Natural killer cell (primary cell): ENCODE results near the gene SNX11. TPM values are rescaled to one million over a fixed set of nuclear protein-coding genes. Genes with fewer than 3 reads are reported as not detected.

Source experiments
- ATAC-seq, 3 donors: fragments of 150-1000 bp in 2 of 3; fragments of 200-7000 bp in 1 of 3; cut with Tn5 transposase; 1 replicate in 1 of 3; 2 replicates in 2 of 3; pipeline ENCODE4 v1.10.0; 2021; ENCODE audit warnings: mild to moderate bottlenecking in 2 of 3, moderate library complexity in 2 of 3
- DNase-seq, 2 donors: peaks; one replicate each; pipeline versions ENCODE4 v3.0.0 to v3.0.0-alpha.2; 2013 to 2021; ENCODE audit warnings: mixed read lengths in 1 of 2
- H3K27ac ChIP-seq: one replicate; pipeline ENCODE4 v1.5.1; 2013; ENCODE audit warnings: mild to moderate bottlenecking, low read length
- H3K27me3 ChIP-seq: one replicate; pipeline ENCODE4 v1.6.1; 2013; ENCODE audit warnings: low read length; ENCODE audit not compliant: control insufficient read depth, insufficient read depth
- H3K36me3 ChIP-seq: one replicate; pipeline ENCODE4 v1.6.1; 2013; ENCODE audit warnings: low read length; ENCODE audit not compliant: control insufficient read depth, insufficient read depth
- H3K4me1 ChIP-seq: one replicate; pipeline ENCODE4 v1.6.1; 2013; ENCODE audit warnings: low read length; ENCODE audit not compliant: control insufficient read depth, insufficient read depth
- H3K4me3 ChIP-seq: one replicate; pipeline ENCODE4 v1.5.1; 2013; ENCODE audit warnings: low read length
- H3K9me3 ChIP-seq: one replicate; pipeline ENCODE4 v1.6.1; 2013; ENCODE audit warnings: low read length; ENCODE audit not compliant: control insufficient read depth, insufficient read depth
- H3K27ac Mint-ChIP-seq, 2 donors: one replicate each; pipeline ENCODE4 v1.8.0; 2022; ENCODE audit warnings: mild to moderate bottlenecking in 2 of 2, mixed read lengths in 2 of 2, moderate library complexity in 1 of 2
- H3K27me3 Mint-ChIP-seq, 2 donors: one replicate each; pipeline ENCODE4 v1.8.0; 2022; ENCODE audit warnings: low read depth in 2 of 2, mixed read lengths in 2 of 2
- H3K36me3 Mint-ChIP-seq: one replicate; pipeline ENCODE4 v1.8.0; 2022; ENCODE audit warnings: mixed read lengths
- H3K4me1 Mint-ChIP-seq, 2 donors: one replicate each; pipeline ENCODE4 v1.8.0; 2022; ENCODE audit warnings: mixed read lengths in 2 of 2
- H3K4me3 Mint-ChIP-seq: one replicate; pipeline ENCODE4 v1.8.0; 2022; ENCODE audit warnings: mild to moderate bottlenecking, moderate library complexity, mixed read lengths
- H3K9me3 Mint-ChIP-seq, 2 donors: one replicate each; pipeline ENCODE4 v1.8.0; 2022; ENCODE audit warnings: mixed read lengths in 2 of 2
- CTCF ChIP-seq: fragments of 200-600 bp; IDR thresholded peaks from one replicate; pipeline ENCODE4 v1.8.0; 2022; ENCODE audit warnings: antibody characterized with exemption
- WGBS: methylation state at CpG from one replicate; pipeline ENCODE4 v1.1.7; 2013; ENCODE audit warnings: missing lambda C conversion rate; ENCODE audit not compliant: insufficient coverage; 5-methylcytosine and 5-hydroxymethylcytosine counted together
- intact Hi-C: fragments of 100-400 bp; cut with micrococcal nuclease; formaldehyde crosslinking; loops from one replicate; pipeline ENCODE4 v1.14.2; 2022
- total RNA-seq, 4 donors: library from RNA; stranded (reverse); fragments of 120-200 nt in 1 of 4; gene quantifications; one replicate each; pipeline versions ENCODE4 v1.2.3 to v1.2.4, GENCODE V29; 2013 to 2022

SNX11 gene
- total RNA-seq, 3 donors from 2014 or later (not counting 1 experiment from before 2014, with no cell fraction given) = 22.4 to 43.2 (median 33.2) TPM

- DNase-seq (peak in 1 of 2 donors; percentile 26), ATAC-seq (no peak)
- H3K4me1 ChIP-seq = no peaks in the 10 kb centered on the region
- intact Hi-C loops = no loop called here
- WGBS = 92% methylated on average over 14 of the region's 16 CpGs
- Mint-ChIP-seq H3K9me3 (no peaks in the 10 kb centered on the region), H3K4me3 (no peak overlapping the region), H3K27ac (peak overlapping the region; percentile 29 to 35), H3K27me3 (no peaks in the 10 kb centered on the region), H3K36me3 (no peaks in the 10 kb centered on the region), H3K4me1 (peaks cover under 1 to 10% of the 10 kb centered on the region in 2 donors)
- H3K4me3 ChIP-seq = no peak overlapping the region
- H3K36me3 ChIP-seq = peaks cover 33% of the 10 kb centered on the region
- no peak overlapping the region for H3K27ac ChIP-seq
- H3K27me3 ChIP-seq = no peaks in the 10 kb centered on the region
- H3K9me3 ChIP-seq = no peaks in the 10 kb centered on the region
- no peak for TF ChIP-seq CTCF
Observed at GRCh38 chr17:48148854-48149786, 41.6 kb downstream of the SNX11 start.

- Mint-ChIP-seq H3K27ac (no peak overlapping the region), H3K9me3 (no peaks in the 10 kb centered on the region), H3K27me3 (no peaks in the 10 kb centered on the region), H3K4me1 (peaks cover 5 to 10% of the 10 kb centered on the region in 2 donors), H3K36me3 (no peaks in the 10 kb centered on the region), H3K4me3 (no peak overlapping the region)
- no peaks in the 10 kb centered on the region for H3K27me3 ChIP-seq
- peaks cover 35% of the 10 kb centered on the region for H3K36me3 ChIP-seq
- intact Hi-C loops = loop anchor here (5.0 kb wide), 1 partner anchor 467 kb away; the partner anchor contains the start of gene HOXB8
- TF ChIP-seq CTCF = no peak
- no peaks in the 10 kb centered on the region for H3K9me3 ChIP-seq
- H3K4me3 ChIP-seq = no peak overlapping the region
- no peak for DNase-seq
- no peak for ATAC-seq
- H3K4me1 ChIP-seq = no peaks in the 10 kb centered on the region
- WGBS = 94% methylated on average over 2 of the region's 4 CpGs
- H3K27ac ChIP-seq = no peak overlapping the region
Observed at GRCh38 chr17:48149787-48150463, 42.4 kb downstream of the SNX11 start.

GRCh38 chr17:48150597-48151001, 43.0 kb downstream of the SNX11 start:
- Mint-ChIP-seq H3K4me3 (no peak overlapping the region), H3K36me3 (no peaks in the 10 kb centered on the region), H3K9me3 (no peaks in the 10 kb centered on the region), H3K4me1 (peaks cover 5 to 9% of the 10 kb centered on the region in 2 donors), H3K27ac (peak overlapping the region in 1 of 2 donors; percentile 49), H3K27me3 (no peaks in the 10 kb centered on the region)
- no peak overlapping the region for H3K27ac ChIP-seq
- H3K4me3 ChIP-seq = no peak overlapping the region
- WGBS = 95% methylated on average over 11 of the region's 11 CpGs
- no peaks in the 10 kb centered on the region for H3K9me3 ChIP-seq
- H3K27me3 ChIP-seq = no peaks in the 10 kb centered on the region
- DNase-seq = no peak
- no peak for TF ChIP-seq CTCF
- peaks cover 29% of the 10 kb centered on the region for H3K36me3 ChIP-seq
- no peaks in the 10 kb centered on the region for H3K4me1 ChIP-seq
- intact Hi-C loops = loop anchor here (5.0 kb wide), 1 partner anchor 467 kb away; the partner anchor contains the start of gene HOXB8
- ATAC-seq = no peak
